HCT116 (cell line): Measurements from ENCODE around the gene HLA-DRB1. TPM values are rescaled to one million over a fixed set of nuclear protein-coding genes. Genes with fewer than 3 reads are reported as not detected.

Experiments
- ATAC-seq: fragments of 200-7000 bp; cut with Tn5 transposase; 2 replicates; pipeline ENCODE4 v1.9.1; 2020; ENCODE audit warnings: mild to moderate bottlenecking, moderate library complexity
- BruUV-seq: library from RNA; stranded (reverse); fragments of 400-500 nt; replicated peaks from 2 replicates; lab custom pipeline; 2021; lab: Mats Ljungman, UMichigan
- CTCF ChIA-PET: fragments of 300-600 bp; sonication (Branson Sonifier 250); formaldehyde crosslinking; loops from one replicate; lab custom pipeline; 2021; ENCODE audit warnings: antibody characterized with exemption; lab: Charles Lee
- POLR2A ChIA-PET: fragments of 300-600, 350-600 bp; sonication (Branson Sonifier 250); formaldehyde crosslinking; loops from one replicate; lab custom pipeline; 2021; ENCODE audit warnings: antibody characterized with exemption; lab: Charles Lee
- RAD21 ChIA-PET, 2 experiments: fragments of 300-600 bp; sonication (Branson Sonifier 250); formaldehyde crosslinking; loops; one replicate each; lab custom pipeline; 2023; ENCODE audit warnings: low total read pairs in 2 of 2; ENCODE audit not compliant: uncharacterized antibody in 2 of 2, unreplicated experiment in 2 of 2, low non-redundant PET in 1 of 2; lab: Charles Lee
- DNase-seq: peaks from one replicate; pipeline ENCODE4 v3.0.0-alpha.2; 2010; ENCODE audit warnings: low read depth, low spot score
- H2AFZ ChIP-seq: fragments of 200-600 bp; shearing (Covaris generic), sonication (generic); 2 replicates; pipeline ENCODE4 v1.6.1; 2017; ENCODE audit warnings: low read depth, mixed run types, mixed read lengths, antibody characterized with exemption, low read length; ENCODE audit not compliant: poor library complexity, severe bottlenecking
- H3K27ac ChIP-seq: 2 replicates; pipeline ENCODE4 v1.5.1; 2012; ENCODE audit warnings: low read depth, low read length
- H3K27me3 ChIP-seq: fragments of 200-600 bp; sonication (generic); 2 replicates; pipeline ENCODE4 v1.6.1; 2016; ENCODE audit warnings: mixed run types, low read length, mixed read lengths; ENCODE audit not compliant: insufficient read depth
- H3K36me3 ChIP-seq, 2 experiments: fragments of 200-500 bp in 1 of 2; fragments of 200-600 bp in 1 of 2; sonication (Bioruptor generic) in 1 of 2; sonication (generic) in 1 of 2; 2 replicates each; pipeline versions ENCODE4 v1.5.1 to v1.6.1; 2014 to 2016; ENCODE audit warnings: low read length in 2 of 2, inconsistent platforms in 1 of 2, mixed read lengths in 1 of 2, mixed run types in 1 of 2; ENCODE audit not compliant: insufficient read depth in 2 of 2, control insufficient read depth in 1 of 2
- H3K4me1 ChIP-seq, 2 experiments: fragments of 200-600 bp in 1 of 2; sonication (generic) in 1 of 2; 2 replicates each; pipeline versions ENCODE4 v1.5.1 to v1.6.1; 2012 to 2017; ENCODE audit warnings: low read length in 2 of 2, inconsistent platforms in 1 of 2, mild to moderate bottlenecking in 1 of 2, mixed read lengths in 1 of 2, mixed run types in 1 of 2, moderate library complexity in 1 of 2; ENCODE audit not compliant: insufficient read depth in 2 of 2, control insufficient read depth in 1 of 2
- H3K4me2 ChIP-seq: fragments of 200-600 bp; sonication (generic); 2 replicates; pipeline ENCODE4 v1.6.1; 2017; ENCODE audit warnings: mixed run types, low read length, mixed read lengths
- H3K4me3 ChIP-seq, 2 experiments: fragments of 200-600 bp in 1 of 2; sonication (generic) in 1 of 2; replicated peaks in 1 of 2; 2 replicates each; pipeline ENCODE4 v1.5.1; 2011 to 2016; ENCODE audit warnings: low read length in 2 of 2, control low read depth in 1 of 2, low read depth in 1 of 2, mild to moderate bottlenecking in 1 of 2, mixed read lengths in 1 of 2, mixed run types in 1 of 2
- H3K79me2 ChIP-seq: fragments of 200-600 bp; sonication (generic); 2 replicates; pipeline ENCODE4 v1.6.1; 2017; ENCODE audit warnings: mild to moderate bottlenecking, mixed run types, low read length, moderate library complexity, mixed read lengths; ENCODE audit not compliant: insufficient read depth
- H3K9ac ChIP-seq: fragments of 200-600 bp; sonication (generic); 2 replicates; pipeline ENCODE4 v1.6.1; 2016; ENCODE audit warnings: low read length, mixed read lengths
- H3K9me2 ChIP-seq: fragments of 200-600 bp; sonication (generic), shearing (Covaris generic); 2 replicates; pipeline ENCODE4 v1.6.1; 2017; ENCODE audit warnings: mixed run types, mild to moderate bottlenecking, moderate library complexity; ENCODE audit not compliant: insufficient read depth
- H3K9me3 ChIP-seq, 2 experiments: fragments of 200-500 bp in 1 of 2; fragments of 200-600 bp in 1 of 2; sonication (Bioruptor generic) in 1 of 2; sonication (generic) in 1 of 2; 2 replicates each; pipeline ENCODE4 v1.6.1; 2014 to 2017; ENCODE audit warnings: low read length in 2 of 2, mixed read lengths in 2 of 2, inconsistent platforms in 1 of 2, low read depth in 1 of 2, mild to moderate bottlenecking in 1 of 2, mixed run types in 1 of 2, moderate library complexity in 1 of 2; ENCODE audit not compliant: control insufficient read depth in 1 of 2, insufficient read depth in 1 of 2
- H4K20me1 ChIP-seq: fragments of 200-600 bp; sonication (generic), shearing (Covaris generic); 2 replicates; pipeline ENCODE4 v1.6.1; 2017; ENCODE audit warnings: mixed run types, mild to moderate bottlenecking, moderate library complexity; ENCODE audit not compliant: insufficient read depth
- CEBPB ChIP-seq: IDR thresholded peaks from 2 replicates; pipeline ENCODE4 v1.6.1; 2012; ENCODE audit warnings: low read depth
- EZH2phosphoT487 ChIP-seq: fragments of 200-600 bp; IDR thresholded peaks from 2 replicates; pipeline ENCODE4 v1.6.1; 2018; ENCODE audit warnings: antibody characterized with exemption, borderline replicate concordance
- FOSL1 ChIP-seq: IDR thresholded peaks from 2 replicates; pipeline ENCODE4 v1.6.1; 2012; ENCODE audit warnings: low read depth
- JUND ChIP-seq: IDR thresholded peaks from 2 replicates; pipeline ENCODE4 v1.6.1; 2012
- SIN3A ChIP-seq: IDR thresholded peaks from 2 replicates; pipeline ENCODE4 v1.6.1; 2012; ENCODE audit warnings: low read depth
- TCF7L2 ChIP-seq: IDR thresholded peaks from 2 replicates; pipeline ENCODE4 v1.7.0; 2011; ENCODE audit warnings: borderline replicate concordance, inconsistent platforms; ENCODE audit not compliant: insufficient read depth, insufficient read length; ENCODE audit errors: extremely low read depth
- ZFX ChIP-seq: fragments of 450-650 bp; IDR thresholded peaks from 2 replicates; pipeline ENCODE4 v1.6.1; 2017
- intact Hi-C: fragments of 100-400 bp; cut with micrococcal nuclease; formaldehyde crosslinking; loops from 2 replicates; pipeline ENCODE4 v1.10.0; 2022
- total RNA-seq: library from RNA; stranded (reverse); gene quantifications from one replicate; pipeline ENCODE4 v1.2.1, GENCODE V29; 2021; ENCODE audit not compliant: unreplicated experiment
- TF ChIP-seq, protein P1 (sequence below), 3 experiments: fragments of 200-600 bp in 1 of 3; sonication (generic) in 1 of 3; IDR thresholded peaks in 2 of 3; conservative IDR thresholded peaks in 1 of 3; 2 replicates each; pipeline ENCODE4 v1.5.1; 2012 to 2017; ENCODE audit warnings: low read depth in 2 of 3, low read length in 2 of 3, antibody characterized with exemption in 1 of 3, borderline replicate concordance in 1 of 3, control low read depth in 1 of 3, mild to moderate bottlenecking in 1 of 3, mixed read lengths in 1 of 3, mixed run types in 1 of 3, moderate library complexity in 1 of 3; ENCODE audit not compliant: insufficient read depth in 1 of 3
- TF ChIP-seq, protein P2 (sequence below): IDR thresholded peaks from 2 replicates; pipeline ENCODE4 v1.6.1; 2012; ENCODE audit warnings: low read depth

The HLA-DRB1 gene
- total RNA-seq, 1 experiment from 2014 or later: 2.7 TPM

DNA sequence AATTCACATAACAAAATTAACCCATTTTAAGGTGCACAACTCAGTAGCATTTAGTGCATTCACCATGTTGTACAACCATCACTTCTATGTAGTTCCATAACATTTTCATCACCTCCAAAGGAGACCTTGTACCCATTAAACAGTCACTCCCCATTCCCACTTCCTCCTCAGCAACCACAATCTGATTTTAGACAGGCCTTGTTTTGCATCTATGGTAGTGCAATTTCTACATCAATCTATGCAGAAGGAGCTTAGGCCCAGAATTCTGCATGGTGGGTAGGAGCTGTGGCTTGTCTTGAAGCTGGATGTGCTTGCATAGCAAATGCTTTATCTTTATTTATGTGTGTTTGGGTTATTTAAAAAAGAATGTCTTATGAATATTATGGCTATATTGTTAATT, 34.0 kb upstream of the HLA-DRB1 start:
- intact Hi-C loops: no loop called here
- Histone ChIP-seq H3K27ac (no peak overlapping the region), H3K9ac (no peak overlapping the region), H3K9me3 (no peaks in the 10 kb centered on the region), H3K27me3 (no peaks in the 10 kb centered on the region), H3K4me1 (no peaks in the 10 kb centered on the region), H3K36me3 (no peaks in the 10 kb centered on the region), H2AFZ (no peak overlapping the region), H3K4me2 (no peak overlapping the region), H3K4me3 (no peak overlapping the region), H4K20me1 (no peaks in the 10 kb centered on the region), H3K9me2 (no peaks in the 10 kb centered on the region), H3K79me2 (no peaks in the 10 kb centered on the region)
- RAD21 ChIA-PET: no interaction called here
- POLR2A ChIA-PET: no interaction called here
- BruUV-seq: no TSS peak
- ATAC-seq (no peak), DNase-seq (no peak)
- TF ChIP-seq CEBPB: no peak
- TF ChIP-seq JUND: no peak
- TF ChIP-seq, protein P1, sequence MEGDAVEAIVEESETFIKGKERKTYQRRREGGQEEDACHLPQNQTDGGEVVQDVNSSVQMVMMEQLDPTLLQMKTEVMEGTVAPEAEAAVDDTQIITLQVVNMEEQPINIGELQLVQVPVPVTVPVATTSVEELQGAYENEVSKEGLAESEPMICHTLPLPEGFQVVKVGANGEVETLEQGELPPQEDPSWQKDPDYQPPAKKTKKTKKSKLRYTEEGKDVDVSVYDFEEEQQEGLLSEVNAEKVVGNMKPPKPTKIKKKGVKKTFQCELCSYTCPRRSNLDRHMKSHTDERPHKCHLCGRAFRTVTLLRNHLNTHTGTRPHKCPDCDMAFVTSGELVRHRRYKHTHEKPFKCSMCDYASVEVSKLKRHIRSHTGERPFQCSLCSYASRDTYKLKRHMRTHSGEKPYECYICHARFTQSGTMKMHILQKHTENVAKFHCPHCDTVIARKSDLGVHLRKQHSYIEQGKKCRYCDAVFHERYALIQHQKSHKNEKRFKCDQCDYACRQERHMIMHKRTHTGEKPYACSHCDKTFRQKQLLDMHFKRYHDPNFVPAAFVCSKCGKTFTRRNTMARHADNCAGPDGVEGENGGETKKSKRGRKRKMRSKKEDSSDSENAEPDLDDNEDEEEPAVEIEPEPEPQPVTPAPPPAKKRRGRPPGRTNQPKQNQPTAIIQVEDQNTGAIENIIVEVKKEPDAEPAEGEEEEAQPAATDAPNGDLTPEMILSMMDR (IDR thresholded peaks at IDR 0.05 in 2 of 3, conservative IDR thresholded peaks at IDR 0.05 in 1 of 3; ENCODE audit: borderline replicate concordance in 1 of 3, insufficient read depth in 1 of 3, low read depth in 2 of 3, low read length in 2 of 3): no peak
- TF ChIP-seq, protein P2, sequence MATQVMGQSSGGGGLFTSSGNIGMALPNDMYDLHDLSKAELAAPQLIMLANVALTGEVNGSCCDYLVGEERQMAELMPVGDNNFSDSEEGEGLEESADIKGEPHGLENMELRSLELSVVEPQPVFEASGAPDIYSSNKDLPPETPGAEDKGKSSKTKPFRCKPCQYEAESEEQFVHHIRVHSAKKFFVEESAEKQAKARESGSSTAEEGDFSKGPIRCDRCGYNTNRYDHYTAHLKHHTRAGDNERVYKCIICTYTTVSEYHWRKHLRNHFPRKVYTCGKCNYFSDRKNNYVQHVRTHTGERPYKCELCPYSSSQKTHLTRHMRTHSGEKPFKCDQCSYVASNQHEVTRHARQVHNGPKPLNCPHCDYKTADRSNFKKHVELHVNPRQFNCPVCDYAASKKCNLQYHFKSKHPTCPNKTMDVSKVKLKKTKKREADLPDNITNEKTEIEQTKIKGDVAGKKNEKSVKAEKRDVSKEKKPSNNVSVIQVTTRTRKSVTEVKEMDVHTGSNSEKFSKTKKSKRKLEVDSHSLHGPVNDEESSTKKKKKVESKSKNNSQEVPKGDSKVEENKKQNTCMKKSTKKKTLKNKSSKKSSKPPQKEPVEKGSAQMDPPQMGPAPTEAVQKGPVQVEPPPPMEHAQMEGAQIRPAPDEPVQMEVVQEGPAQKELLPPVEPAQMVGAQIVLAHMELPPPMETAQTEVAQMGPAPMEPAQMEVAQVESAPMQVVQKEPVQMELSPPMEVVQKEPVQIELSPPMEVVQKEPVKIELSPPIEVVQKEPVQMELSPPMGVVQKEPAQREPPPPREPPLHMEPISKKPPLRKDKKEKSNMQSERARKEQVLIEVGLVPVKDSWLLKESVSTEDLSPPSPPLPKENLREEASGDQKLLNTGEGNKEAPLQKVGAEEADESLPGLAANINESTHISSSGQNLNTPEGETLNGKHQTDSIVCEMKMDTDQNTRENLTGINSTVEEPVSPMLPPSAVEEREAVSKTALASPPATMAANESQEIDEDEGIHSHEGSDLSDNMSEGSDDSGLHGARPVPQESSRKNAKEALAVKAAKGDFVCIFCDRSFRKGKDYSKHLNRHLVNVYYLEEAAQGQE: no peak
- no peak for TF ChIP-seq ZFX
- TF ChIP-seq SIN3A: no peak
- TF ChIP-seq FOSL1: no peak
- TF ChIP-seq EZH2phosphoT487: no peak
- no peak for TF ChIP-seq TCF7L2
- TF ChIP-seq, all 23 proteins: peak for 0
- CTCF ChIA-PET: no interaction called here
